NB4 (cell line): ENCODE results near the gene NUP214.

Source experiments
- DNase-seq: peaks from one replicate; pipeline ENCODE4 v3.0.0; 2010; ENCODE audit warnings: low read depth
- H3K4me3 ChIP-seq: one replicate; pipeline ENCODE4 v1.5.1; 2011; ENCODE audit warnings: mild to moderate bottlenecking, low read depth, low read length, moderate library complexity
- CTCF ChIP-seq: IDR thresholded peaks from one replicate; pipeline ENCODE4 v1.5.1; 2012; ENCODE audit warnings: low read depth, low read length
- MAX ChIP-seq: IDR thresholded peaks from 2 replicates; pipeline ENCODE4 v1.6.1; 2011; ENCODE audit warnings: low read depth, low read length
- MYC ChIP-seq: IDR thresholded peaks from 2 replicates; pipeline ENCODE4 v1.6.1; 2011; ENCODE audit warnings: low read depth, low read length
- POLR2A ChIP-seq: IDR thresholded peaks from 2 replicates; pipeline ENCODE4 v1.6.1; 2011; ENCODE audit warnings: mild to moderate bottlenecking; ENCODE audit not compliant: insufficient read length; ENCODE audit errors: extremely low read depth

NUP214 gene

GRCh38 chr9:131277287-131277909, 152.0 kb downstream of the NUP214 start:
- no peak for DNase-seq
- TF ChIP-seq CTCF, result no peak
- TF ChIP-seq POLR2A, result peak; percentile 23
- peak overlapping the region; percentile 50 for H3K4me3 ChIP-seq

GRCh38 chr9:131277910-131278701, 152.7 kb downstream of the NUP214 start:
- DNase-seq, result peak; percentile 91
- 0 out of 2 replicates have a peak, but pooled peaks have one; percentile 32 for TF ChIP-seq MAX
- no peak for TF ChIP-seq CTCF
- peak; percentile 29 for TF ChIP-seq POLR2A
- 0 out of 2 replicates have a peak, but pooled peaks have one; percentile 28 for TF ChIP-seq MYC
- no peak overlapping the region for H3K4me3 ChIP-seq

- TF ChIP-seq MAX, result no peak
- TF ChIP-seq POLR2A, result no peak
- no peak for TF ChIP-seq MYC
- TF ChIP-seq CTCF, result no peak
- DNase-seq, result no peak
- H3K4me3 ChIP-seq, result no peak overlapping the region
These were observed 153.3 kb downstream of the NUP214 start for GRCh38 chr9:131278702-131279111.

GRCh38 chr9:131279196-131279862, 153.9 kb downstream of the NUP214 start:
- H3K4me3 ChIP-seq, result no peak overlapping the region
- TF ChIP-seq MYC, result no peak
- TF ChIP-seq POLR2A, result no peak
- no peak for TF ChIP-seq CTCF
- no peak for TF ChIP-seq MAX
- DNase-seq, result no peak

GRCh38 chr9:131279863-131280570, 154.6 kb downstream of the NUP214 start:
- no peak overlapping the region for H3K4me3 ChIP-seq
- TF ChIP-seq CTCF (no peak), MYC (no peak), MAX (no peak)

More at GRCh38 chr9:131279863-131280570, 154.6 kb downstream of the NUP214 start:
- no peak for DNase-seq
